Metanephros (tissue), 1 donor: ENCODE measurements around the gene MCTP2. TPM values are rescaled to one million over a fixed set of nuclear protein-coding genes. Genes with fewer than 3 reads are reported as not detected.

ENCODE experiments used
- total RNA-seq: library from RNA; depleted of rRNA; stranded (reverse); fragments of >200 nt; gene quantifications from one replicate; pipeline ENCODE4 v1.2.3, GENCODE V29; 2014

The MCTP2 gene, protein sequence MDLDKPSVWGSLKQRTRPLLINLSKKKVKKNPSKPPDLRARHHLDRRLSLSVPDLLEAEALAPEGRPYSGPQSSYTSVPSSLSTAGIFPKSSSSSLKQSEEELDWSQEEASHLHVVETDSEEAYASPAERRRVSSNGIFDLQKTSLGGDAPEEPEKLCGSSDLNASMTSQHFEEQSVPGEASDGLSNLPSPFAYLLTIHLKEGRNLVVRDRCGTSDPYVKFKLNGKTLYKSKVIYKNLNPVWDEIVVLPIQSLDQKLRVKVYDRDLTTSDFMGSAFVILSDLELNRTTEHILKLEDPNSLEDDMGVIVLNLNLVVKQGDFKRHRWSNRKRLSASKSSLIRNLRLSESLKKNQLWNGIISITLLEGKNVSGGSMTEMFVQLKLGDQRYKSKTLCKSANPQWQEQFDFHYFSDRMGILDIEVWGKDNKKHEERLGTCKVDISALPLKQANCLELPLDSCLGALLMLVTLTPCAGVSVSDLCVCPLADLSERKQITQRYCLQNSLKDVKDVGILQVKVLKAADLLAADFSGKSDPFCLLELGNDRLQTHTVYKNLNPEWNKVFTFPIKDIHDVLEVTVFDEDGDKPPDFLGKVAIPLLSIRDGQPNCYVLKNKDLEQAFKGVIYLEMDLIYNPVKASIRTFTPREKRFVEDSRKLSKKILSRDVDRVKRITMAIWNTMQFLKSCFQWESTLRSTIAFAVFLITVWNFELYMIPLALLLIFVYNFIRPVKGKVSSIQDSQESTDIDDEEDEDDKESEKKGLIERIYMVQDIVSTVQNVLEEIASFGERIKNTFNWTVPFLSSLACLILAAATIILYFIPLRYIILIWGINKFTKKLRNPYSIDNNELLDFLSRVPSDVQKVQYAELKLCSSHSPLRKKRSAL
- total RNA-seq: 21.3 TPM

DNA sequence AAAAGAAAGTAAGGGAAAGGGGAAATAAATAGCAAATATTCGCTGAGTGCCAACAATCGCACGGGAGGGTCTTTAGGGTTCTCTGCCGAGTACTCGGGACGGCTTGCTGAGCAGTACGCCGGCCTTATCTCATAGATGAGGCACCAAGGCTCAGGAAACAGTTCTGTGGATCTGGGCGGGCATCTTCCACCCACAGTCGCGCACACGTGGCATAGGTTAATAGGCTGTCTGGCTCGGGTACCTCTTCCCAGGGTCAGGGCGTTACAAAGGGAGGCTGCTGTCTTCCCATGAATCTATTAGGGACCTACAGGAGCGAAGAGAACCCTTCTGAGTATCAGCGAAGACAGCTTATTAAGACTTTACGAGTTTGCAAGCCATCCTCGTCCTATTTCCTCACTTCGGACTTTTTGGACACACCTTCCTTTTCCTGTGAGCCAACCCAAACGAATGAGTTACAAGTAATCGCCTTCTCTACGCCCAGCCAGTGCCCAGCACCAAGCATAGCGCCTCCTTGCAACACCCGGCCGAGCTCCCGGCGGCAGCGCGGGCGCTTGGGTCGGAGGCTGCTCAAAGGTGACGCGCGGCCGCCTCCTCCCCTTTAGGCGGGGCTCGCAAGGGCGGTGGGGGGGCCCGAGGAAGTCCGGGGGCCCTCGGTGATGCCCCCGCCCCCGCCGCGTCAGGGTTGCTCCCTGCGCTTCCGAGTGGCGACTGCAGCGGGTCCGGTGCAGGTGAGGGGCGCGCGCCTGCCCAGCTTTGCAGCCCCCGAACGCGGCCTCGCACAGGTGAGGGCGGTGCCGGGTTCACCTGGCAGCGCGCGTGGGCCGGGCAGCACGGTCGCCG, at the start of gene MCTP2:
Gene MCTP2, plus strand, starts transcription at position 679 of the 840 bp plus-strand sequence. CDS start 66,705 bp downstream, outside the sequence.

